Left lobe of liver (tissue), 2 donors: ENCODE measurements around the gene CHAT. TPM values are rescaled to one million over a fixed set of nuclear protein-coding genes. Genes with fewer than 3 reads are reported as not detected.

Experiments
- ATAC-seq: fragments of 200-7000 bp; cut with Tn5 transposase; one replicate; pipeline ENCODE4 v1.9.1; 2020; ENCODE audit warnings: mild to moderate bottlenecking, moderate library complexity
- DNase-seq: peaks from one replicate; pipeline ENCODE4 v3.0.0-alpha.2; 2020; ENCODE audit warnings: low spot score
- total RNA-seq: library from RNA; stranded (reverse); gene quantifications from one replicate; pipeline ENCODE4 v1.2.1, GENCODE V29; 2021
- donor health status: DM: no; HTN: no; CAD: no; lungs with moderate emphysema.
- donor health status: DM: no; HTN: yes; CAD: no.

The CHAT gene
- total RNA-seq, 1 donor from 2014 or later = not detected

- ATAC-seq (no peak), DNase-seq (peak; percentile 19)
Measured at GRCh38 chr10:49650724-49651034, 36.8 kb downstream of the CHAT start.

- ATAC-seq = no peak
- DNase-seq = peak; percentile 26
Measured at GRCh38 chr10:49651039-49651835, 37.4 kb downstream of the CHAT start.

GRCh38 chr10:49651917-49652316, 38.1 kb downstream of the CHAT start:
- ATAC-seq = no peak
- DNase-seq = no peak

GRCh38 chr10:49652421-49653272, 38.8 kb downstream of the CHAT start:
- DNase-seq = peak; percentile 14
- ATAC-seq = no peak

- DNase-seq (no peak), ATAC-seq (no peak)
Measured at GRCh38 chr10:49653273-49653929, 39.6 kb downstream of the CHAT start.

GRCh38 chr10:49654036-49654693, 40.3 kb downstream of the CHAT start:
- DNase-seq (no peak), ATAC-seq (no peak)

GRCh38 chr10:49655099-49655498, 41.3 kb downstream of the CHAT start:
- DNase-seq (no peak), ATAC-seq (no peak)

GRCh38 chr10:49656845-49657493, 43.1 kb downstream of the CHAT start:
- DNase-seq (no peak), ATAC-seq (no peak)

- ATAC-seq = no peak
- DNase-seq = no peak
Measured at GRCh38 chr10:49657606-49658005, 43.8 kb downstream of the CHAT start.

GRCh38 chr10:49661140-49661856, 47.5 kb downstream of the CHAT start:
- DNase-seq (no peak), ATAC-seq (no peak)

- ATAC-seq (no peak), DNase-seq (no peak)
Measured at GRCh38 chr10:49662169-49662830, 48.5 kb downstream of the CHAT start.

GRCh38 chr10:49663596-49663995, 49.8 kb downstream of the CHAT start:
- ATAC-seq (no peak), DNase-seq (no peak)

- ATAC-seq (no peak), DNase-seq (no peak)
Measured at GRCh38 chr10:49664006-49664841, 50.4 kb downstream of the CHAT start.

- ATAC-seq (no peak), DNase-seq (no peak)
Measured at GRCh38 chr10:49664842-49665355, 51.1 kb downstream of the CHAT start.

GRCh38 chr10:49666054-49666615, 52.3 kb downstream of the CHAT start:
- ATAC-seq = no peak
- DNase-seq = peak; percentile 5

GRCh38 chr10:49666685-49667084, 52.8 kb downstream of the CHAT start:
- peak; percentile 27 for DNase-seq
- no peak for ATAC-seq

GRCh38 chr10:49667991-49668390, 54.2 kb downstream of the CHAT start:
- DNase-seq (peak; percentile 21), ATAC-seq (no peak)

- DNase-seq (peak; percentile 3), ATAC-seq (no peak)
Measured at GRCh38 chr10:49668684-49669083, 54.8 kb downstream of the CHAT start.
